GM19099 (cell line): ENCODE measurements around the gene PARD3.

Experiments used
- POLR2A ChIP-seq: IDR thresholded peaks from 3 replicates; pipeline ENCODE4 v1.6.1; 2011; ENCODE audit warnings: low read depth; ENCODE audit not compliant: insufficient read length; ENCODE audit errors: extremely low read depth

The PARD3 gene

DNA sequence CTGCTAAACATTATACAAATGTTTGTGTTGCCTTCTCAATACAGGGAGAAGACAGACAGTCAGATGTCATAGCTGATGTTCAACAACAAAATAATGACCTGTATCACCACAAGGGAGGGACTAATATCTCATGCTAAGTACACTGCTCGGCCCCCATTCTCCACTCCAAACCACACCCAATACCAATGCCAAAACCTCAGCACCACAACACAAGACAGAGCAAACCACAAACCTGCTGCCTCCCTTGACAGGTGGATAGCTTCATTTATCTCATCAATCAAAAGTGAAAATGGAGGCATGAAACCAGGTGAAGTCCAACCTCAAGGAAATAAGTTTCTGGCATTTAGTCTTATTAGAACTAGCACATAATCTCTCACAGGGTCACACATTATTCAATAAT is 109.5 kb downstream of the PARD3 start:
- TF ChIP-seq POLR2A = no peak

DNA sequence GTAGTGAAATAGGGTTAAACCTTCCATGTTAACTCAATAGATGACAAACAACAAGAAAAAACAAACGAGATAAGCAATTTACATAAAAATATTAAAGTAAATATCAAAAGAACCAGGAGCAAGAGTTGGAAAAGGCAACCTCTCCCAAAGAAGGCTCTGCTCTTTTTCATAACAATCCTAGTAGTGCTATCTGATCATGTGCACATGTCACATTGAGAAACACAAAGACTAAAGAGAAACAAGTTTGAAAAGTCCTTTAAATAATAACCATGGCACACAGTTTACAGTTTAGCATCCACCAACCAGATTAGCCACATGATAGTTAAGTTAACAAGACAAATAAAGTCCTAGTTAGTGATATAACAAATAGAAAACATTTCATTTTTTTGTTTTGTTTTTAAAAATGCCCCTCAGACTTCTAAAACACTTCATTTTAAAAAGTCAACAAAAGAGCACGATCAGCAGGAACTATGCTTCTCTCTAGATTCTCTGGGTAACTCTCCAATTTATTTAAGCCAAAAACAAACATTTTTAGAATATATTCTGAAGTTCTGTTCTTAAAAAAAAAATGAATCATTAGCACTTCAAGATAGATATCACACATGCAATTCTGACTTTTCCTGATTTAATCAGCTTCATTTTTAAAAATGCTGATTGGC is 110.4 kb downstream of the PARD3 start:
- no peak for TF ChIP-seq POLR2A

DNA sequence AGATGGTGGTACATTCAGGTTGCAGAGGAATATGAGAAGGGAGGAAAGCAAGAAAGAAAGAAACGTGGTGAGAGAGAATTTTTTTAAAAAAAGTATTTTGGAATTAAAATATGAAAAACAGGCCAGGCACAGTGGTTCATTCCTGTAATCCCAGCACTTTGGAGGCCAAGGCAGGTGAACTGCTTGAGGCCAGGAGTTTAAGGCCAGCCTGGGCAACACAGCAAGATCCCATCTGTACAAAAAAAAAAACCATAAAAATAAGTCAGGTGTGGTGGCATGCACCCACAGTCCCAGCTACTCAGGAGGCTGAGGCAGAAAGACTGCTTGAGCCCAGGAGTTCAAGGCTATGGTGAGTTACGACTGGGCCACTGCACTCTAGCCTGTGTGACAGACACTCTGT is 112.1 kb downstream of the PARD3 start:
- TF ChIP-seq POLR2A = no peak

DNA sequence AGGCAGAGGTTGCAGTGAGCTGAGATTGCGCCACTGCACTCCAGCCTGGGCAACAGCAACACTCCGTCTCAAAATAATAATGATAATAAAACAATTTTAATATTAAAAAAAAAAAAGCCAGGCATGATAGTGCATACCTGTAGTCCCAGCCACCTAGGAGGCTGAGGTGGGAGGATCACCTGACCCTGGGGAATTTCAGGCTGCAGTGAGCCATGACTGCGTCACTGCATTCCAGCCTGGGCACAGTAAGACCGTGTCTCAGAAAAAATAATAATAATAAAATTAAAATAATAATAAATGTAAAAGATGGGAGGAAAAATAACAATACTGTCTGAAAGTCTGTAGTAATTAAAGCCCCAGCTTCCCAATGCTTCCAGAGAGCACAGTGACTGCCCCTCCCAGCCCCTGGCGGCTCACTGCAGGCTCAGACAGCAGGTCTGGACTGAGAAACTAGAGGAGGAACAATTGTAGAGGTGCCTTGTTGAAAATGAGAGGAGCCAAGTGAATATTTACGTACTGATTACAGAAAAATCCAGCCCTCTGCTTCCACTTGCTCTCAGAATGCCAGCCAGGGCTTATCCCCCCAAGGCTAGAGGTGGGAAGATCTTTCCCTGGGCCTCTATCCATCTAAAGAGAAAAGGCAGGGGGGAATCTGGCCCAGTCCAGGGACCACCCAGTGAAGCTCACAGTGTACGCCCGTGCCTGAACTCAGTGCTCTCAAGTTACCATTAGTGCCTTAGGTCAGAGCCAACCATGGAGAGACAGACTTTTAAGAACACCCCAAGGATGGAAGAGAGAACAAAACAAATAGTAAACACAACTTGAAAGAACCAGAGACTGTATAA is 112.8 kb downstream of the PARD3 start:
- no peak for TF ChIP-seq POLR2A

DNA sequence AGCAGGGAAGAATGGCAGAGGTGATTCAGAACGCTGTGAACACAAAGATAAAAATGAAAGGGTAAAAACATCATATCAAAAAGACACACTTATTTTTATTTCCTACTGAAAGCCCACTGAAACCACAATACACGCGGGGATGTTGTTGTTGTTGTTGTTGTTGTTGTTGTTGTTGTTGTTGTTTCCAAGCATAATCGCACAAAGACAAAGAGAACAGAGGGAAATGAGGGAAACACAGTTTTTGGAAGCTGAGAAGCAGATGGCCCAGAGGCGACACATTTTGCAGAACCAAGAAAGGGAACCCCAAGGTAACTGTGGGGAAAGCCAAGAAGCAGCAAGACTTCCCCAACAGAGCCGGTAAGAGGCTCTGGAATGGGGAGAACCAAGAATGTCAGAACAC is 113.9 kb downstream of the PARD3 start:
- TF ChIP-seq POLR2A = no peak

DNA sequence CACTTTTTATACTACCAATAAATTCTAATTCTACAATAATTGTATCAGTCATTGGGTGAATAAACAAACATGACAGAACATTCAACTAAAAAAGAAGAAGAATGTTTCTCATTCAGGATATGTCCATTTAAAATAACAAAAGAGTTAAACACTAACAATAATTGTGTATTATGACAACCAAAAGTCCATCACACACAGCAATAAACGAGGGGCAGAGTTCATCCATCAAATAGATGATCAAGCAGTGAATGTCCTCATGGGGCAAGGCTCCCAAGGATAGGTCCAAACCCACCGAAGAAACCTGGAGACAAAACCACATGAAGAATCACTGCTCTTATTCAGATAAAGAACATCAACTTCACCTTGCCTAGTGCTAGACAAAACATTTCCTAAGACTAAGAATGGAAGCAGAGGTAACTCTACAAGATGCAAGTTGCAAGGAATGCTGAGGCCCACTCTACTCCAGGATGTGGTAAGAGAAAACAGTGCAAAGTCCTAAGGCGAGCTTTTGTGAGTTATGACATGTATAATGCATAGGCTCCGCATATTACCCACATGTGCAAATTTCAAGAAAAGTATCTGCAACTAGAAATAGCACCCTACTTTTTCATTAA is 115.1 kb downstream of the PARD3 start:
- no peak for TF ChIP-seq POLR2A

DNA sequence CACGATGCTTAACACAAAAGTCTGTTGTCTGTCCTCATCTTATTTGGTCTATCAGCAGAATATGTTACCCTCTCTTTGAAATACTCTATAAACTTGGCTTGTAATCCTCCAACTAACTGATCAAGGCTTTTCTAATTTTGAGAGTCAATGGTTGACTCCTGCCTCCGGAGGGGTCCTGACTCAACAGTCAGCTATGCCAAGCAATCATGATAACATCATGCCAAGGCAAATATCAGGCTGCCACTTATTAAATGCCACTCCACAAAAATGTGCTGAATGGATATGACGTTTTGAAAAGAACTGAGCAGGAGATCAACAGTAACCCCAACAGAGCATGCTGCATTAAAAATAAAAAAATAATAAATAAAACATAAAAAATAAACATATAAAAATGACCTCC is 116.1 kb downstream of the PARD3 start:
- TF ChIP-seq POLR2A = no peak

DNA sequence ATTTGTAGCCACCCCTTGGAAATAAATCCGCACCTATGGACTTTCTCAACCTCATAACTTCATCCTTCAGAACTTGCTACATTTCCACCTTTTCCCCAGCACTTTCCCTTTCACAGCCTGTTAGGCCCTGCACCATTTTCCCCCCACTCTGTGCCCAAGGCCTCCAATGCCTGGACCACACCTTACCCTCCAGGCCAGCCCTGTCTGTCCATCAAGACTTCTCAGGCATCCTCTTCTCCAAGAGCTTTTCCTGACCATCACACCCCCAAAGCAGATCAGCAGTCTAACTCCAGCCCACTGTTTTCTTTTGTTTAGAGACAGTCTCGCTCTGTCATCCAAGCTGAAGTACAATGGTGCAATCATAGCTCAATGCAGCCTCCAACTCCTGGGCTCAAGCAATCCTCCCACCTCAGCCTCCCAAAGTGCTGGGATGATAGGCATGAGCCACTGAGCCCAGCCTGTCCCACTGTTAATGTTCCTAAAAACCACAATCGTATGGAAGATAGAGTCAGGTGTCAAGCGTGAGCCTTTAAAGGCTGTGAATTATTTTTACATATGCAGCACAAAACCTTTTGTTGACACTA is 116.8 kb downstream of the PARD3 start:
- no peak for TF ChIP-seq POLR2A

DNA sequence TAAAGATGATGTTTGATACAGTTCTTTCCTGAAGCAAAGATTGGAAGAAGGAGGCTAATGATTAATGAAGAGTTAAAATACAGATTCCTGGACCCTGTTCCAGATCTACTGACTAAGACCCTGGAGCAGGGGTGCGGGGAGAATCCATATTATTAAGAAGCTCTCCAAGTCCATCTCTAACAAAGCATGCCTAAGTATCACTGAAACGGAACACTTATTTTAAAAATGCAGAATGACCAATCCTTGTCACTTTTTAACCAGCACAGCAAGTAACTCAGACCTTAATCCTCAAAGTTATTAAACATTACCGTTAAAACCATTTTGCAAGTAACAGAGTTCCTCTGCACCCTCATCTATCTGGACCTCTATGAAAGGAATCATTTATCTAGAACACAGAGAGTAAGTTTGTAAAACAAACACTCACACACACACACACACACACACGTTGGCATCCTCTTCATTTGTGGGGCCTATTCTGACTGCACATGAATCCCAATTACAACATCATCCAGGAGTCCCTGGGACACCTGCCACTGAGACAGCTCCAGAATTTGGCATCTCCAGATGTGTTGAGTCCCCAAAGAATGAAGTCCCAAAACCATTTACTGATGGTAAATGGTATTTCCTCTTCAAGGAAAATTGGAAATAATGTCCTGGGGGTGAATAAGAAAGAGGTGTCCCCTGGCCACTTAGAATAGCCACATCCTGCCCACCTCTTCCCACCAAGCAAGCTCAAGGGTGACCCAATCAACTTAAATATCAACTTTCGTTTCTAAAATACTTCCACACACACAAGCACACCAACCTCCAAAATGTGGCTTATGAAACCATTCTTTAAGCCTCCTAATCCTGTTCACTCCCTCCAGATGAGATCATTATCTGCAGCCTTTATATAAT is 117.5 kb downstream of the PARD3 start:
- no peak for TF ChIP-seq POLR2A

DNA sequence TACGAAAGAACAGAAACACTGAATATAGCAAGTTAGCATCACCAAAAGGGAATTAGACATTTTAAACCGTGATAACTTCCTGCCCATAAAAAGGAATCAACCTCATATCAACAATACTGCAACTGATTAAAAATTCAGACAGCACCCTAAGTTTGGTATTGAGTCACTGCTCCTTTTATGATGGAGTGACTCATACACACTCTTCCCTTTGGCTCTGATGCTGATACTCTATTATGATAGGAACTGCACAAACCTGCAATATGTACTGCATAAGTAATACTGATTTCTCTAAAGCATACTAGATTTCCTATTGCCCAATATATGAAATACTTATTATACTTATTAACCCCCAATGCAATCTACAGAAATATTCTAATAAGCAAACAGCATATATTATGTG is 118.7 kb downstream of the PARD3 start:
- TF ChIP-seq POLR2A = no peak

DNA sequence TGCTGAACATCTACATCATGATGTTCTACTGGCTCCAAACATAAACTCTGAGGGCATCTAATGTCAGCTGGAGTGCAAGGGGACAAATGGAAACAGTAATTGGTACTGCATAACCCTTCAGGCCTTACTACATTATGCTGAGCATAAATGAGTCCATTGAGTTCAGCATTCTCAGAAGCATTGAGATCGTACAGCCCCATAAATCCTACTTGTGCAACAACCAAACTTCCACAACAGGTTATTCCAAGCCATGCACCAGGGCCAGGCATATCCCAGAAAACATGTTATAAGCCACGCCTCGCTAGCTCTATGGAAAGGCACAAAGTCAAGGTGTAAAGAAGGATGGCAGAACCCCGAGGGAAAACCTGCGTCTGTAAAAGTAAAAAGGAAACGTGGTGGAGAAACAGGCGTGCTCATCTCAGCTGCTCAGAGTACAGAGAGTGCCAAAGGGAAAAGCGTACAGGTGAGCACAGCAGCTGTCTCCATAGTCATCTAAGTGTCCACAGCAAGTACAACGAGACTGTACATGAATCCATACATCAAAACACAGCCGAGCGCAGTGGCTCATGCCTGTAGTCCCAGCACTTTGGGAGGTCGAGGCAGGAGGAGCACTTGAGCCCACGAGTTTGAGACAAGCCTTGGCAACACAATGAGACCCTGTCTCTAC is 124.6 kb downstream of the PARD3 start:
- TF ChIP-seq POLR2A = no peak

DNA sequence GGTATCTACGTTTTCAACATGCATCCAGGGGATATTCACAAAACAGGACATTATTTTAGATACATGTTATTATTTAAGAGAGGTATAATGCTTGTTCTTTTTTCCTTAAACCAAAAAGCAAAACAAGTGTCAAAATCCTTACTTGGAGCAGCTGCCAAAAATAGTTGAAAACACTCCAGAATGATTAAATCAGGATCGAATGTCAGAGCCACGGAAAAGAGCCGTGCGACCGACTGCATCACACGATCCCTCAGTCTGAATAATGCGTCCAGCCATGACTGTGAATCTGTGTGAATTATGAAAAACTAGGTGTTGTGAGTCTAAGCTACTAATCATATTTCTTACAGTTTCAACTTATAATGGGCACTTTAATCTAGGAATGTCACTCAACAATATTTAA is 126.0 kb downstream of the PARD3 start:
- TF ChIP-seq POLR2A = no peak

DNA sequence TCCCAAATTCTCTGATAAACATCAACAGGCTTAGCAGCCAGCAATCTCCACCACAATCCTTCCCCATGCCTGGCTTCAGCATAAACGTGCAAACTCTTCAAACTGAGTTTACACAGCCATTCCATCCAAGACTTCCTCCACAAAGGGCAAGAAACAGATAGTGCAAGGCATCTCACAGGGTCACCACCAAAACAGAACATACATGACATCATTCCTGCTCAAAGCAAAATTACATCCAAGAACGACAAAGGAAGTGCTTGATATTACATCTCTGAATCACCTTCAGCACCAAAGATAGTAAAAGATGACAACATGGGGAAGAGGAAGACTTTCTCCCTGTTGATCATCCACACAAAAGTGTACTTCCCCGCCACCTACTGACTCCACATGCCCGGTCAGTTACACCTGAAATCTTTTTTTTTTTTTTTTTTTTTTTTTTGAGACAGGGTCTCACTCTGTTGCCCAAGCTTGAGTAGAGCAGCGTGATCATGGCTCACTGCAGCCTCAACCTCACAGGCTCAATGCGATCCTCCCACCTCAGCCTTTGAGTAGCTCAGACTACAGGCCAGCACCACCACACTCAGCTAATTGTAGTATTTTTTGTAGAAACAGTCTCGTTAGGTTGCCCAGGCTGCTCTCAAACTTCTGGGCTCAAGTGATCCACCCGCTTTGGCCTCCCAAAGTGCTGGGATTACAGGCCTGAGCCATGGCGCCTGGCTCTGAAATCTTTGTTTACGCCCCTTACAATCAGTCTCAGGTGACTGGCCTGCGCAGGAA is 127.5 kb downstream of the PARD3 start:
- no peak for TF ChIP-seq POLR2A
